WTC11 (cell line): ENCODE results near the gene CD300E. TPM values are rescaled to one million over a fixed set of nuclear protein-coding genes. Genes with fewer than 3 reads are reported as not detected.

Experiments used
- ATAC-seq: fragments of 200-7000 bp; cut with Tn5 transposase; 2 replicates; pipeline ENCODE4 v1.10.0; 2021; ENCODE audit warnings: mild to moderate bottlenecking, moderate library complexity
- CTCF ChIA-PET: fragments of 300-600 bp; sonication (Branson Sonifier 250); formaldehyde crosslinking; loops from one replicate; lab custom pipeline; 2021; ENCODE audit warnings: antibody characterized with exemption; lab: Charles Lee
- POLR2A ChIA-PET: fragments of 350-600 bp; sonication (Branson Sonifier 250); formaldehyde crosslinking; loops from one replicate; lab custom pipeline; 2021; ENCODE audit warnings: antibody characterized with exemption; lab: Charles Lee
- DNase-seq: peaks from one replicate; pipeline ENCODE4 v3.0.0; 2021; ENCODE audit warnings: low spot score
- H3K27ac Mint-ChIP-seq: 2 replicates; pipeline ENCODE4 v1.8.0; 2021; ENCODE audit warnings: mixed read lengths
- H3K27me3 Mint-ChIP-seq: 2 replicates; pipeline ENCODE4 v1.8.0; 2021; ENCODE audit warnings: low read depth, mild to moderate bottlenecking, moderate library complexity, mixed read lengths
- H3K36me3 Mint-ChIP-seq: 2 replicates; pipeline ENCODE4 v1.8.0; 2021; ENCODE audit warnings: mixed read lengths
- H3K4me1 Mint-ChIP-seq: 2 replicates; pipeline ENCODE4 v1.8.0; 2022; ENCODE audit warnings: mixed read lengths
- H3K4me3 Mint-ChIP-seq: 2 replicates; pipeline ENCODE4 v1.8.0; 2021; ENCODE audit warnings: mild to moderate bottlenecking, moderate library complexity, mixed read lengths
- H3K9me3 Mint-ChIP-seq: 2 replicates; pipeline ENCODE4 v1.8.0; 2021; ENCODE audit warnings: mixed read lengths
- CREB1 ChIP-seq: sonication (generic); formaldehyde crosslinking; IDR thresholded peaks from 2 replicates; pipeline ENCODE4 v1.8.0; 2023; ENCODE audit warnings: mild to moderate bottlenecking, missing genetic modification reagents
- ELF4 ChIP-seq: sonication (generic); formaldehyde crosslinking; IDR thresholded peaks from 2 replicates; pipeline ENCODE4 v1.8.1; 2022; ENCODE audit warnings: low read depth, mild to moderate bottlenecking, moderate library complexity, missing genetic modification reagents
- FOXJ3 ChIP-seq: sonication (generic); formaldehyde crosslinking; IDR thresholded peaks from 2 replicates; pipeline ENCODE4 v1.9.0; 2021; ENCODE audit warnings: missing genetic modification reagents, mild to moderate bottlenecking, borderline replicate concordance
- GABPB1 ChIP-seq: sonication (generic); formaldehyde crosslinking; IDR thresholded peaks from 2 replicates; pipeline ENCODE4 v1.8.1; 2023; ENCODE audit warnings: mild to moderate bottlenecking, missing genetic modification reagents
- KAT7 ChIP-seq: sonication (generic); formaldehyde crosslinking; IDR thresholded peaks from 2 replicates; pipeline ENCODE4 v1.8.1; 2023; ENCODE audit warnings: missing genetic modification reagents, mild to moderate bottlenecking, borderline replicate concordance
- MXD4 ChIP-seq: fragments of 250-450 bp; sonication (Bioruptor Pico); IDR thresholded peaks from 2 replicates; pipeline ENCODE4 v1.8.0; 2021; ENCODE audit warnings: mild to moderate bottlenecking, moderate library complexity, borderline replicate concordance
- NFE2L1 ChIP-seq: sonication (generic); formaldehyde crosslinking; IDR thresholded peaks from 2 replicates; pipeline ENCODE4 v1.8.1; 2023; ENCODE audit warnings: missing genetic modification reagents
- RORB ChIP-seq: fragments of 250-450 bp; sonication (Bioruptor Pico); IDR thresholded peaks from 2 replicates; pipeline ENCODE4 v1.9.0; 2021; ENCODE audit warnings: mild to moderate bottlenecking
- SMAD4 ChIP-seq: sonication (generic); formaldehyde crosslinking; IDR thresholded peaks from 2 replicates; pipeline ENCODE4 v1.8.0; 2022; ENCODE audit warnings: mild to moderate bottlenecking, missing genetic modification reagents
- TP53 ChIP-seq: sonication (generic); formaldehyde crosslinking; IDR thresholded peaks from 2 replicates; pipeline ENCODE4 v1.8.1; 2023; ENCODE audit warnings: mild to moderate bottlenecking, missing genetic modification reagents
- total RNA-seq: library from RNA; stranded (reverse); gene quantifications from 3 replicates; pipeline ENCODE4 v1.2.3, GENCODE V29; 2021
- TF ChIP-seq, protein P1 (sequence below): fragments of 250-450 bp; sonication (Bioruptor Pico); IDR thresholded peaks from 2 replicates; pipeline ENCODE4 v1.9.0; 2021; ENCODE audit warnings: mild to moderate bottlenecking, borderline replicate concordance
- TF ChIP-seq, protein P2 (sequence below): sonication (generic); formaldehyde crosslinking; IDR thresholded peaks from 2 replicates; pipeline ENCODE4 v1.8.1; 2022; ENCODE audit warnings: low read depth, missing genetic modification reagents, borderline replicate concordance
- TF ChIP-seq, protein P3 (sequence below): sonication (generic); formaldehyde crosslinking; IDR thresholded peaks from 2 replicates; pipeline ENCODE4 v1.8.1; 2023; ENCODE audit warnings: mild to moderate bottlenecking, missing genetic modification reagents, moderate library complexity
- TF ChIP-seq, protein P4 (sequence below): sonication (generic); formaldehyde crosslinking; IDR thresholded peaks from 2 replicates; pipeline ENCODE4 v1.8.1; 2023; ENCODE audit warnings: mild to moderate bottlenecking, missing genetic modification reagents, borderline replicate concordance
- TF ChIP-seq, protein P5 (sequence below): sonication (generic); formaldehyde crosslinking; IDR thresholded peaks from 2 replicates; pipeline ENCODE4 v1.8.0; 2022; ENCODE audit warnings: missing genetic modification reagents

Gene CD300E
- total RNA-seq, 1 experiment from 2014 or later = not detected

DNA sequence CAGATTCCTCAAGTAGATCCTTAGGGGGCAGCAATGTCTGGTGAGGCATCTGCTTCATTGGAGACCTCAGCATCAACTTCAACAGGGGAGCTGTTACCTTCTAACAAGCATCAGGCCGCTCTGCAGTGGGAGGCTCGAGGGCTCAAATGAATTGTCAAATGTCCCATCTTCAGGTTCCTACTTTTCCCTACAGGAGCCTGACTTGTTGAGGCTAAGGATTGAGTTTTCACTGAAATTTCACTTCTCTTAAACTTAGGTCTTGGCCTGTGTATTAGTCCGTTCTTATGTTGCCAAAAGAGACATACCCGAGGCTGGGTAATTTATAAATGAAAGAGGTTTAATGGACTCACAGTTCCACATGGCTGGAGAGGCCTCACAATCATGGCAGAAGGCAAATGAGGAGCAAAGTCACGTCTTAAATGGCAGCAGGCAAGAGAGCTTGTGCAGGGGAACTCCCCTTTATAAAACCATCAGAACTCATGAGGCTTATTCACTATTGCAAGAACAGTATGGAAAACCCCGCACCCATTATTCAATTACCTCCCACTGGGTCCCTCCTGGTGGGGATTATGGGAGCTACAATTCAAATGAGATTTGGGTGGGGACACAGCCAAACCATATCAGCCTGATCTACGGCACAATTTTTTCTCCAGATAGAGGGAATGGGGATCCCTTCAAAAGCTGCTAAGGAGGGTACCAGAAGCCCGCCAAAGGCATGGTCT, 26.3 kb downstream of the CD300E start (continued):
- TF ChIP-seq NFE2L1 (CRISPR knock-in tag) (no peak), TP53 (no peak)

DNA sequence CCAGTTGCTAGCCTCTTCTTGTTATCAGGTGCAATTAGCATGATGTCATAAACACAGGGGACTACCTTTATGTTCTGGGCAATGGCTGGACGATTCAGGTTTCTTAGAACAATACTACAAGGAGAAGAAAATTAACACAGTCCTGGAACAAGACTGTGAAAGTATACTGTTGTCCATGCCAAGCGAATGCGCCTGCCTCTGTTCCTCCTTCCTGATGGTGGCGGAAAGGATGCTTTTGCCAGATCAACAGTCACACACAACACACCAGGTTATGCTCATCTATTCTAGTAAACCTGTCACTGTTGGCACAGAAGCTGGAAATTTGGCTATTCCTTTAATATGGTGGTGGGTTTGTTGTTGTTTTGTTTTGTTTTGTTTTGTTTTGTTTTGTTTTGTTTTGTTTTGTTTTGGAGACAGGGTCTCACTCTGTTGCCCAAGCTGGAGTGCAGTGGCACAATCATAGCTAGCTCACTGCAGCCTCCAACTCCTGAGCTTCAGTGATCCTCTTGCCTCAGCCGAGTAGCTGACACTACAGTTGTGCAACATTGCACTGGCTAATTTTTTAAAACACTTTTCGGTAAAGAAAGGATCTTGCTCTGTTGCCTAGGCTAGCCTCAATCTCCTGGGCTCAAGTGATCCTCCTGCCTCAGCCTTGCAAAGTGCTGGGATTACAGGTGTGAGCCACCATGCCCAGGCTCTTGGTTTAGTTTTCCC, 28.3 kb downstream of the CD300E start:
- ChIA-PET POLR2A (no interaction called here), CTCF (no interaction called here)
- no peaks in the 10 kb centered on the region for H3K36me3 Mint-ChIP-seq
- H3K4me3 Mint-ChIP-seq = no peak overlapping the region
- TF ChIP-seq, protein P1, sequence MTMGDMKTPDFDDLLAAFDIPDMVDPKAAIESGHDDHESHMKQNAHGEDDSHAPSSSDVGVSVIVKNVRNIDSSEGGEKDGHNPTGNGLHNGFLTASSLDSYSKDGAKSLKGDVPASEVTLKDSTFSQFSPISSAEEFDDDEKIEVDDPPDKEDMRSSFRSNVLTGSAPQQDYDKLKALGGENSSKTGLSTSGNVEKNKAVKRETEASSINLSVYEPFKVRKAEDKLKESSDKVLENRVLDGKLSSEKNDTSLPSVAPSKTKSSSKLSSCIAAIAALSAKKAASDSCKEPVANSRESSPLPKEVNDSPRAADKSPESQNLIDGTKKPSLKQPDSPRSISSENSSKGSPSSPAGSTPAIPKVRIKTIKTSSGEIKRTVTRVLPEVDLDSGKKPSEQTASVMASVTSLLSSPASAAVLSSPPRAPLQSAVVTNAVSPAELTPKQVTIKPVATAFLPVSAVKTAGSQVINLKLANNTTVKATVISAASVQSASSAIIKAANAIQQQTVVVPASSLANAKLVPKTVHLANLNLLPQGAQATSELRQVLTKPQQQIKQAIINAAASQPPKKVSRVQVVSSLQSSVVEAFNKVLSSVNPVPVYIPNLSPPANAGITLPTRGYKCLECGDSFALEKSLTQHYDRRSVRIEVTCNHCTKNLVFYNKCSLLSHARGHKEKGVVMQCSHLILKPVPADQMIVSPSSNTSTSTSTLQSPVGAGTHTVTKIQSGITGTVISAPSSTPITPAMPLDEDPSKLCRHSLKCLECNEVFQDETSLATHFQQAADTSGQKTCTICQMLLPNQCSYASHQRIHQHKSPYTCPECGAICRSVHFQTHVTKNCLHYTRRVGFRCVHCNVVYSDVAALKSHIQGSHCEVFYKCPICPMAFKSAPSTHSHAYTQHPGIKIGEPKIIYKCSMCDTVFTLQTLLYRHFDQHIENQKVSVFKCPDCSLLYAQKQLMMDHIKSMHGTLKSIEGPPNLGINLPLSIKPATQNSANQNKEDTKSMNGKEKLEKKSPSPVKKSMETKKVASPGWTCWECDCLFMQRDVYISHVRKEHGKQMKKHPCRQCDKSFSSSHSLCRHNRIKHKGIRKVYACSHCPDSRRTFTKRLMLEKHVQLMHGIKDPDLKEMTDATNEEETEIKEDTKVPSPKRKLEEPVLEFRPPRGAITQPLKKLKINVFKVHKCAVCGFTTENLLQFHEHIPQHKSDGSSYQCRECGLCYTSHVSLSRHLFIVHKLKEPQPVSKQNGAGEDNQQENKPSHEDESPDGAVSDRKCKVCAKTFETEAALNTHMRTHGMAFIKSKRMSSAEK (CRISPR knock-in tag) = no peak
- TF ChIP-seq ELF4 (CRISPR knock-in tag) (no peak), RORB (CRISPR knock-in tag) (no peak), MXD4 (CRISPR knock-in tag) (no peak), FOXJ3 (CRISPR knock-in tag) (no peak), GABPB1 (CRISPR knock-in tag) (no peak), CREB1 (CRISPR knock-in tag) (no peak), SMAD4 (no peak), KAT7 (CRISPR knock-in tag) (no peak)
- TF ChIP-seq, protein P2, sequence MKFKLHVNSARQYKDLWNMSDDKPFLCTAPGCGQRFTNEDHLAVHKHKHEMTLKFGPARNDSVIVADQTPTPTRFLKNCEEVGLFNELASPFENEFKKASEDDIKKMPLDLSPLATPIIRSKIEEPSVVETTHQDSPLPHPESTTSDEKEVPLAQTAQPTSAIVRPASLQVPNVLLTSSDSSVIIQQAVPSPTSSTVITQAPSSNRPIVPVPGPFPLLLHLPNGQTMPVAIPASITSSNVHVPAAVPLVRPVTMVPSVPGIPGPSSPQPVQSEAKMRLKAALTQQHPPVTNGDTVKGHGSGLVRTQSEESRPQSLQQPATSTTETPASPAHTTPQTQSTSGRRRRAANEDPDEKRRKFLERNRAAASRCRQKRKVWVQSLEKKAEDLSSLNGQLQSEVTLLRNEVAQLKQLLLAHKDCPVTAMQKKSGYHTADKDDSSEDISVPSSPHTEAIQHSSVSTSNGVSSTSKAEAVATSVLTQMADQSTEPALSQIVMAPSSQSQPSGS (CRISPR knock-in tag) = no peak
- TF ChIP-seq, protein P3, sequence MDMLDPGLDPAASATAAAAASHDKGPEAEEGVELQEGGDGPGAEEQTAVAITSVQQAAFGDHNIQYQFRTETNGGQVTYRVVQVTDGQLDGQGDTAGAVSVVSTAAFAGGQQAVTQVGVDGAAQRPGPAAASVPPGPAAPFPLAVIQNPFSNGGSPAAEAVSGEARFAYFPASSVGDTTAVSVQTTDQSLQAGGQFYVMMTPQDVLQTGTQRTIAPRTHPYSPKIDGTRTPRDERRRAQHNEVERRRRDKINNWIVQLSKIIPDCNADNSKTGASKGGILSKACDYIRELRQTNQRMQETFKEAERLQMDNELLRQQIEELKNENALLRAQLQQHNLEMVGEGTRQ = no peak
- TF ChIP-seq, protein P4, sequence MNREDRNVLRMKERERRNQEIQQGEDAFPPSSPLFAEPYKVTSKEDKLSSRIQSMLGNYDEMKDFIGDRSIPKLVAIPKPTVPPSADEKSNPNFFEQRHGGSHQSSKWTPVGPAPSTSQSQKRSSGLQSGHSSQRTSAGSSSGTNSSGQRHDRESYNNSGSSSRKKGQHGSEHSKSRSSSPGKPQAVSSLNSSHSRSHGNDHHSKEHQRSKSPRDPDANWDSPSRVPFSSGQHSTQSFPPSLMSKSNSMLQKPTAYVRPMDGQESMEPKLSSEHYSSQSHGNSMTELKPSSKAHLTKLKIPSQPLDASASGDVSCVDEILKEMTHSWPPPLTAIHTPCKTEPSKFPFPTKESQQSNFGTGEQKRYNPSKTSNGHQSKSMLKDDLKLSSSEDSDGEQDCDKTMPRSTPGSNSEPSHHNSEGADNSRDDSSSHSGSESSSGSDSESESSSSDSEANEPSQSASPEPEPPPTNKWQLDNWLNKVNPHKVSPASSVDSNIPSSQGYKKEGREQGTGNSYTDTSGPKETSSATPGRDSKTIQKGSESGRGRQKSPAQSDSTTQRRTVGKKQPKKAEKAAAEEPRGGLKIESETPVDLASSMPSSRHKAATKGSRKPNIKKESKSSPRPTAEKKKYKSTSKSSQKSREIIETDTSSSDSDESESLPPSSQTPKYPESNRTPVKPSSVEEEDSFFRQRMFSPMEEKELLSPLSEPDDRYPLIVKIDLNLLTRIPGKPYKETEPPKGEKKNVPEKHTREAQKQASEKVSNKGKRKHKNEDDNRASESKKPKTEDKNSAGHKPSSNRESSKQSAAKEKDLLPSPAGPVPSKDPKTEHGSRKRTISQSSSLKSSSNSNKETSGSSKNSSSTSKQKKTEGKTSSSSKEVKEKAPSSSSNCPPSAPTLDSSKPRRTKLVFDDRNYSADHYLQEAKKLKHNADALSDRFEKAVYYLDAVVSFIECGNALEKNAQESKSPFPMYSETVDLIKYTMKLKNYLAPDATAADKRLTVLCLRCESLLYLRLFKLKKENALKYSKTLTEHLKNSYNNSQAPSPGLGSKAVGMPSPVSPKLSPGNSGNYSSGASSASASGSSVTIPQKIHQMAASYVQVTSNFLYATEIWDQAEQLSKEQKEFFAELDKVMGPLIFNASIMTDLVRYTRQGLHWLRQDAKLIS (CRISPR knock-in tag) = no peak
- TF ChIP-seq, protein P5, sequence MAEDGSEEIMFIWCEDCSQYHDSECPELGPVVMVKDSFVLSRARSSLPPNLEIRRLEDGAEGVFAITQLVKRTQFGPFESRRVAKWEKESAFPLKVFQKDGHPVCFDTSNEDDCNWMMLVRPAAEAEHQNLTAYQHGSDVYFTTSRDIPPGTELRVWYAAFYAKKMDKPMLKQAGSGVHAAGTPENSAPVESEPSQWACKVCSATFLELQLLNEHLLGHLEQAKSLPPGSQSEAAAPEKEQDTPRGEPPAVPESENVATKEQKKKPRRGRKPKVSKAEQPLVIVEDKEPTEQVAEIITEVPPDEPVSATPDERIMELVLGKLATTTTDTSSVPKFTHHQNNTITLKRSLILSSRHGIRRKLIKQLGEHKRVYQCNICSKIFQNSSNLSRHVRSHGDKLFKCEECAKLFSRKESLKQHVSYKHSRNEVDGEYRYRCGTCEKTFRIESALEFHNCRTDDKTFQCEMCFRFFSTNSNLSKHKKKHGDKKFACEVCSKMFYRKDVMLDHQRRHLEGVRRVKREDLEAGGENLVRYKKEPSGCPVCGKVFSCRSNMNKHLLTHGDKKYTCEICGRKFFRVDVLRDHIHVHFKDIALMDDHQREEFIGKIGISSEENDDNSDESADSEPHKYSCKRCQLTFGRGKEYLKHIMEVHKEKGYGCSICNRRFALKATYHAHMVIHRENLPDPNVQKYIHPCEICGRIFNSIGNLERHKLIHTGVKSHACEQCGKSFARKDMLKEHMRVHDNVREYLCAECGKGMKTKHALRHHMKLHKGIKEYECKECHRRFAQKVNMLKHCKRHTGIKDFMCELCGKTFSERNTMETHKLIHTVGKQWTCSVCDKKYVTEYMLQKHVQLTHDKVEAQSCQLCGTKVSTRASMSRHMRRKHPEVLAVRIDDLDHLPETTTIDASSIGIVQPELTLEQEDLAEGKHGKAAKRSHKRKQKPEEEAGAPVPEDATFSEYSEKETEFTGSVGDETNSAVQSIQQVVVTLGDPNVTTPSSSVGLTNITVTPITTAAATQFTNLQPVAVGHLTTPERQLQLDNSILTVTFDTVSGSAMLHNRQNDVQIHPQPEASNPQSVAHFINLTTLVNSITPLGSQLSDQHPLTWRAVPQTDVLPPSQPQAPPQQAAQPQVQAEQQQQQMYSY (CRISPR knock-in tag) = no peak
- H3K27ac Mint-ChIP-seq = no peak overlapping the region
- peaks cover 7% of the 10 kb centered on the region for H3K4me1 Mint-ChIP-seq
- peaks cover 9% of the 10 kb centered on the region for H3K9me3 Mint-ChIP-seq
- DNase-seq = no peak
- H3K27me3 Mint-ChIP-seq = peaks cover 17% of the 10 kb centered on the region
- ATAC-seq = no peak
